Ramos (cell line): Measurements from ENCODE around the gene SLC17A1.

Experiments
- in situ Hi-C: fragments of 300-500 bp; cut with MboI; formaldehyde crosslinking; loops from one replicate; pipeline ENCODE4 v1.14.3; 2022; ENCODE audit warnings: low sequenced_read_pairs; ENCODE audit not compliant: unreplicated experiment

SLC17A1 gene

GRCh38 chr6:25834950-25835349, 3.1 kb upstream of the SLC17A1 start:
- in situ Hi-C loops: no loop called here

GRCh38 chr6:25833136-25833535, 1.3 kb upstream of the SLC17A1 start:
- in situ Hi-C loops: no loop called here

- in situ Hi-C loops: no loop called here
These were observed 818 bp upstream of the SLC17A1 start for GRCh38 chr6:25832670-25833069.

- in situ Hi-C loops: no loop called here
These were observed 433 bp upstream of the SLC17A1 start for GRCh38 chr6:25832307-25832662.

GRCh38 chr6:25830458-25830857, 1.4 kb downstream of the SLC17A1 start:
- in situ Hi-C loops: no loop called here

- in situ Hi-C loops: no loop called here
These were observed 2.5 kb downstream of the SLC17A1 start for GRCh38 chr6:25829375-25829774.

GRCh38 chr6:25821341-25821740, 10.5 kb downstream of the SLC17A1 start:
- in situ Hi-C loops: no loop called here

- in situ Hi-C loops: no loop called here
These were observed 15.6 kb downstream of the SLC17A1 start for GRCh38 chr6:25816252-25816651.

GRCh38 chr6:25815194-25815593, 16.7 kb downstream of the SLC17A1 start:
- in situ Hi-C loops: no loop called here

- in situ Hi-C loops: no loop called here
These were observed 27.0 kb downstream of the SLC17A1 start for GRCh38 chr6:25804804-25805203.

- in situ Hi-C loops: no loop called here
These were observed 30.4 kb downstream of the SLC17A1 start for GRCh38 chr6:25801436-25801835.

GRCh38 chr6:25794784-25795183, 37.1 kb downstream of the SLC17A1 start:
- in situ Hi-C loops: no loop called here

GRCh38 chr6:25793970-25794369, 37.9 kb downstream of the SLC17A1 start:
- in situ Hi-C loops: no loop called here

GRCh38 chr6:25792016-25792415, 39.8 kb downstream of the SLC17A1 start:
- in situ Hi-C loops: no loop called here

GRCh38 chr6:25789475-25789874, 42.4 kb downstream of the SLC17A1 start:
- in situ Hi-C loops: loop anchor here (10.0 kb wide), 1 partner anchor 215 kb away; no protein-coding TSS in a partner anchor

GRCh38 chr6:25788305-25788922, 43.4 kb downstream of the SLC17A1 start:
- in situ Hi-C loops: loop anchor here (10.0 kb wide), 1 partner anchor 216 kb away; no protein-coding TSS in a partner anchor

- in situ Hi-C loops: loop anchor here (10.0 kb wide), 1 partner anchor 217 kb away; no protein-coding TSS in a partner anchor
These were observed 44.4 kb downstream of the SLC17A1 start for GRCh38 chr6:25787428-25787827.

GRCh38 chr6:25781134-25781533, 50.7 kb downstream of the SLC17A1 start:
- in situ Hi-C loops: loop anchor here (10.0 kb wide), 1 partner anchor 224 kb away; no protein-coding TSS in a partner anchor

- in situ Hi-C loops: no loop called here
These were observed 53.8 kb downstream of the SLC17A1 start for GRCh38 chr6:25777856-25778649.

- in situ Hi-C loops: no loop called here
These were observed 54.8 kb downstream of the SLC17A1 start for GRCh38 chr6:25777031-25777430.

- in situ Hi-C loops: no loop called here
These were observed 57.6 kb downstream of the SLC17A1 start for GRCh38 chr6:25774120-25774715.
